ENCODE measurements around the gene ZBED5.

The ZBED5 gene

DNA sequence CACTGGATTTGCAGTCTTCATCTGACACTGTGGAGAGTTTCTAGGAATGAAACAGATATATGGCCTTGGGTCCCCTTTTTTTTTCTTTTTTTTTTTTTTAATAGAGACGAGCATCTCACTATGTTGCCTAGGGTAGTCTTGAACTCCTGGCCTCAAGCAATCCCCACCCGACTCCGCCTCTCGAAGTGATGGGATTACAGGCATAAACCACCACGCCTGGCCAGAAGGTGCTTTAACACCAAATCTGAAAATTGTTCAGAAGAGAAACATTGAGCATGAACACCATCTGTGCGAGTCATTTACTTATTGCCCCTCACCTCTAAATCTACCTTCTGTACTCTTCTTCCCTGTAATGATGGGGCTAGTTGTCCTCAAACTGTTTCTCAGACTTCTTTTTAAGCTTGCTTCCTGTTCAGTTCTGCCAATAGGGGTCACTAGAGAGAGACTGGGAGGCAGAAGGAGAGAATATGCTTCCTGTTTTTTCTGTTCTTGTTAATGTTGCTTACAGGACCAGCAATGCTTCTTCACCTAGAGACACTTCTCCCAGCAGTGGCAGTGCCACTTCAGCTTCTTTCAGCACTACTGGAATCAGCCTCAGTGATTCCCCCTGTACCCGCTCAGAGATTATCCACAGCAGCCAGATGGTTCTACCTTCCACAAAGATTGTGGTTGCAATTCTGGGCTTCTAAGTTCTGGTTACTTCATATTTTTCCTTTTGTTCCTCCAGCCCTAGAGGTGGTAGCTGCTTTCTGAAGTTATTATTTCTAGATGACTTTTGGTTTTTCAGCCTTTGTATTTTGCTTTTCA is 20.8 kb upstream of the ZBED5 start:
- no peak for FAIRE-seq

DNA sequence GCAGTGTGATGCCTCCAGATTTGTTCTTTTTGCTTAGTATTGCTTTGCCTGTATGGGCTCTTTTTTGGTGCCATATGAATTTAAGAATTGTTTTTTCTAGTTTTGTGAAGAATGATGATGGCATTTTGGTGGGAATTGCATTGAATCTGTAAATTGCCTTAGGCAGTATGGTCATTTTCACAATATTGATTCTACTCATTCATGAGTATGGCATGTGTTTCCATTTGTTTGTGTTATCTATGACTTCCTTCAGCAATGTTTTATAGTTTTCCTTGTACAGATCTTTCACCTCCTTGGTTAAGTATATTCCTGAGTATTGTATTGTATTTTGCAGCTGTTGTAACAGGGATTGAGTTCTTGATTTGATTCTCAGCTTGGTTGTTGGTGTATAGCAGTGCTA is 18.3 kb upstream of the ZBED5 start:
- no peak for FAIRE-seq

GRCh38 chr11:10875430-10876021 is 17.7 kb upstream of the ZBED5 start:
- FAIRE-seq = no peak

GRCh38 chr11:10872097-10872496 is 14.2 kb upstream of the ZBED5 start:
- no peak for FAIRE-seq

DNA sequence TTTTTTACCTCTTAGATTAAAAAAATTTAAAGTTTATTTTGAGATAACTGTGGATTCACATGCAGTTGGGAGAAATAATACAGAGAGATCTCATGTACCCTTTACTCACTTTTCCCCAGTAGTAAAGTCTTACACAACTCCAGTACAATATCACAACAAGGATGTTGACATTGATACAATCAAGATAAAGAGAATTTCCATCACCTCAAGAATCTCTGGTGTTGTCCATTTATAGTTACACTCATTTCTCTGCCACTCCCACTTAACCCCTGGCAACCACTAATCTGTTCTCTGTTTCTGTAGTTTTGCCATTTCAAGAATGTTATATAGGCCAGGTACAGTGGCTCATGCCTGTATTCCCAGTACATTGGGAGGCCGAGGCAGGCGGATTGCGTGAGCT is 10.5 kb upstream of the ZBED5 start:
- no peak for FAIRE-seq

DNA sequence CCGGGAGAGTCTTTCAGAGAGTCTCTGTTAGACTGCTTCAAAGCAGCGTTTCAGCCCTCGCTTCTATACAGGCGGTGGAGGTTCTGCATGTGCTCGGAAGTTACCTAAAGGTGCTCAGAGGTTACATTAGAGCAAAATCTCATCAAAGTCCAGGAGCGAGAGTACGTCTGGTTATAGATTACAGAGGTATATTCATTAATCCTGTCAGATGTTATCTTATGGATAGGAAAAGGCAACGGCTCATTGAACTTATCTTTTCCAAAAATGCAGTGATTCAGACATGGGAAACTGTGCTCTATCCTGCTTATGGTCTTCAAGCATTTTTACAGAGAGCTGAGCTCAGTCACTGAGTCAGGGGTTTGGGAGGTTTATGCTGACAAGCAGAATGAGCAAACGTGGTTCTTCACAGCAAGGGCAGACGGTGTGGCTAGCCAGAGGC is 9.1 kb upstream of the ZBED5 start:
- no peak for FAIRE-seq

- FAIRE-seq = no peak
Observed at GRCh38 chr11:10865837-10866270, 8.0 kb upstream of the ZBED5 start.

GRCh38 chr11:10864688-10865087 is 6.8 kb upstream of the ZBED5 start:
- no peak for FAIRE-seq

GRCh38 chr11:10862446-10862845 is 4.6 kb upstream of the ZBED5 start:
- FAIRE-seq = no peak

DNA sequence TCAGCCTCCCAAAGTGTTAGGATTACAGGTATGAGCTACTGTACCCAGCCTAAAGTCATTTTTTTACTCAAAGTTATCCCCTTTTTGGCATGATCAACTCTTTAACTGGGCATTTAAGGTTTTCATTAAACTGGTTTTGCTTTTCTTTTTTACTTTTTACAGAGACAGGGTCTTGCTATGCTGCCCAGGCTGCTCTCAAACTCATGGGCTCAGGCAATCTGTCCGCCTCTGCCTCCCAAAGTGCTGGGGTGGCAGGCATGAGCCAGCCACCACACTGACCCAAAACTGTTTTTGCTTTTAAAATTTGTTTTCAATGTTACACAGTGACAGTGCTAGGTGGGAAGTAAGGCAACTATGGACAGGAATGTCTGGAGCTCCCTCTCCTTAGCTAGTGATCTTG is 3.9 kb upstream of the ZBED5 start:
- FAIRE-seq = no peak

DNA sequence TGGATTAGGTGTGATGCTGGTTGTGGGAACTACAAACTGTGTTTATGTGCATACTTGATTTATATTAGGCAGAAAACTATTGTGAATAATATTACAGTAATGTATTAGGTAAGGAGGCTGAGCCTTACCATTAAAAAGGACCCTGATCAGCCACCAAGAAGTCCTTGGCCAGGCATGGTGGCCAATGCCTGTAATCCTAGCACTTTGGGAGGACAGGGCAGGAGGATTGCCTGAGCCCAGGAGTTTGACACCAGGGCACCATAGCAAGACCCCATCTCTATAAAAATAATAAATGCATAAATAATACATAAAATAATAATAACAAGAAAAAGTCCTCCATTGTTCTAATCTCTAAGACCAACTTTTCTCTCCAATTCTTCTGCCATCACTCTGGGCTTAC is 3.2 kb upstream of the ZBED5 start:
- FAIRE-seq = no peak

- no peak for FAIRE-seq
Observed at GRCh38 chr11:10858439-10859325, 829 bp upstream of the ZBED5 start.

DNA sequence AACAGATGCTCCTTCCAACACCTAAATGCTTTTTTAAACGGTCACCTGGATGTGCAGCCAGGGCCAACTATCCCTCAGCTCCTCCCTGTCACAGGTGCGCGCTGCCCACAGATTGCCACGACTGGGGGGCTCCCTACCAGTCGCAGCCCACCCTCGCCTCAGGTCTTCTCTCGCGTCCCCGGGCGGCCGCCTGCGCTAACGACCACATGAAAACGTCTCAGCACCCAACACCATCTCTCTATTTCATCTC is 469 bp downstream of the ZBED5 start:
- FAIRE-seq = no peak

DNA sequence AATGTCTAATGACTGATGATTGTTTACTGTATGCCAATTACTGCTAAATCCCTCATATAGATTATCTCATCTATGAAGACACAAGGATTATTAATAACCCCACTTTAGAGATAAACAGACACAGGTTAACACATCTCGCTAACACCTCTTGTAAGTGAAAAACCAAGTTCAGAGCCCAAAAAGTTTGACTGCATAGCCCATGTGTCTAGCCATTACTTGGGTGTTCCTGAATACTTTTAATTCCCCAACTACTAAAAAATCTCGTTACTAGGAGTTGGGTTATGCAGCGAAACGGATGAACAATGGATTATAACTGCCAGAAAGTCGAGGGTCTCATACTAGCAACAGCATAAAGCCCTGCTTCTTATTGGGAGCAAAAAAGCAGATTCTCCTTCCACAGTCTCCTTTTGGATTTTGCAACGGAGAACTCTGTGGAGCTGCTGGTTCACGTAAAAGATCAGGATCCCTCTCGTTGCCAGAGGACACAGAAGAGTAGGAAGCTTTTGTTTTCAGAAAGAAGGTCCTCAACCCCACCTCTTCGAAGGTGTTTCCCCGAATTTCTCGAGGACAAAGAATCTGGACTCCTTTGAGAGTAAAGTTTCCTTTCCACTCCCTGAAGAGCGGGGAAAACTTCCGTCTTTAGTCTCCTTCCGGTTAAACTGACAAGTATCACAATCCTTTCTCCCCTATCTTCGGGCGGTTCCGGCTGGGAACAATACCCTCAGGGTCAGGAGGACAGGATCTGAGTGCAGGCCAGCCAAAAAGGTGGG is 979 bp downstream of the ZBED5 start:
- FAIRE-seq = no peak

DNA sequence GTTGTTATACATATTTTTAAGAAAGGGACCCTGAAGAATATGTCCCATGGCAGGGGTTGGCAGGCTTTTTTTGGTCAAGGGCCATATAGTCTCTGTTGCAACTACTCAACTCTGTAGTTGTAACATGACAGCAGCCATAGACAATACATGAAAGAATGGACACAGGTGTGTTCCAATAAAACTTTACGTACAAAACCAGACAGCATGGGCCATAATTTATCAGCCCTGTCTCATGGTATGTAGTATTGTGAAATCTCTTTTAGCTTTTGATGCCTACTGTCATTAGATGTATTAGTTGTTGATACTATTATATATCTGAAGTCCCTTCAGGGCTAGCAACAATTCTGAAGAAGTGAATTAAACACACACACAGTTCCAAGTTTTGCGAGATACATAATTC is 2.6 kb downstream of the ZBED5 start:
- no peak for FAIRE-seq

GRCh38 chr11:10847960-10848860 is 9.6 kb downstream of the ZBED5 start:
- FAIRE-seq = no peak

- no peak for FAIRE-seq
Observed at GRCh38 chr11:10846660-10847059, 11.2 kb downstream of the ZBED5 start.

GRCh38 chr11:10845589-10845988 is 12.3 kb downstream of the ZBED5 start:
- no peak for FAIRE-seq

- FAIRE-seq = no peak
Observed at GRCh38 chr11:10844796-10845195, 13.1 kb downstream of the ZBED5 start.

- no peak for FAIRE-seq
Observed at GRCh38 chr11:10844356-10844755, 13.5 kb downstream of the ZBED5 start.

DNA sequence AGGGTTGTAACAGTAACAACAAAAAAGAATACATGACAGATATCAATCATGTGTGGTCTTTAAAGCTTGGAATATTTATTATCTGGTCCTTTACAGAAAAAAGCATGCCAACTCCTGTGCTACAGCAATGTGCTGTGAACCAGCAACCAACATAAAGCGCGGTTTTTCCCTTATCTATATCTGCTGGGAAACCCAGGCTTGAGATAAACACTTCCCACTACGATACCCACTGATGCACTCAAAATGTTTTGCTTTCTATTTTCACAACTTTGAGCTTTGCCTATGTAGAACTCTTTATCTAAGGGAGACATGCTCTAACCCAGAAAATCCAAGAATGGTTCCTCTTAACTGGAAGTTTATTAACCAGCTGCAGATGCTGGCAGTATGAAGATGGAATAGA is 19.0 kb downstream of the ZBED5 start:
- no peak for FAIRE-seq

DNA sequence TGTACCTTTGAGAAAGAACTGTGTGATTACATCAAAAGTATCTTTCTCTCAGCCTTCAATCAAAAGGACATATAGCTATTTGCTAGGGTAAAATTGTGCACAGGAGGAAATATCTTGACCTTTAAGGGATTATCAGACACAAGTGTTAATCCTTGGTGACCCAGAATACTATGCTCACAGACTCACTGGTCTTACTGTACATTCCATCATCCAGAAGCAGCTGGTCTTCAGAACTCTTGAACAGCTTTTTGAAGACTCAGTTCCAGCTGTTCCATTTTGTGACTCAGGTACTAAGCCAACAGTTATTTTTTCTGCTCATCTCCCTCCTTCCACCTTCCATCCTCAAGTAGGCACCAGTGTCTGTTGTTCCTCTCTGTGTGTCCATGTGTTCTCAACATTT is 19.8 kb downstream of the ZBED5 start:
- no peak for FAIRE-seq
